Endometrial microvascular endothelial cells (primary cell): ENCODE data around the gene MYH7B. TPM values are rescaled to one million over a fixed set of nuclear protein-coding genes. Genes with fewer than 3 reads are reported as not detected.

Experiments
- in situ Hi-C: cut with HindIII; loops from 2 replicates; pipeline ENCODE4 v1.10.0; 2017; ENCODE audit warnings: low sequenced_read_pairs, low pct_unique_long_range_greater_than_20kb; ENCODE audit errors: inconsistent ontology term
- total RNA-seq: library from RNA; depleted of rRNA; stranded (reverse); fragments of >200 nt; gene quantifications from one replicate; pipeline ENCODE4 v1.2.3, GENCODE V29; 2015; ENCODE audit errors: inconsistent ontology term

MYH7B gene
- total RNA-seq, 1 donor from 2014 or later = not detected

DNA sequence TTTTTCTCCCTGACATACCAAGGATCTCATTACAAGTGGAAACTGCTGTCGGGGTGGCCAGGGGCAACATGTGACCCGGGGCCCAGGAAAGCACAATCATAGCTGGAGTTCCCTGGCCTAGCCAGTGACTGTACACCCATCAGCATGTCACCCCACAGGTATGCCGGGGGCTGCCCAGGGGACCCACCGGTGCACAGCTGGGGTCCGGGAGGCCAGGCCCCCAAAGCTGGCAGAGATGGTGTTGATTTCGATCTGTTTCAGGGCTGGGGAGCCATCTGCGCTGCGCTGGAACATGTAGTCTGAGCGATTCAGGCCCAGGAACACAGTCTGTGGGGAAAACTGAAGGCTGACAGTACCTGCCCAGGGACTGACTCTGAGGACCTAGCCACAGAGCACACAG is 13.4 kb upstream of the MYH7B start:
- in situ Hi-C loops = no loop called here

DNA sequence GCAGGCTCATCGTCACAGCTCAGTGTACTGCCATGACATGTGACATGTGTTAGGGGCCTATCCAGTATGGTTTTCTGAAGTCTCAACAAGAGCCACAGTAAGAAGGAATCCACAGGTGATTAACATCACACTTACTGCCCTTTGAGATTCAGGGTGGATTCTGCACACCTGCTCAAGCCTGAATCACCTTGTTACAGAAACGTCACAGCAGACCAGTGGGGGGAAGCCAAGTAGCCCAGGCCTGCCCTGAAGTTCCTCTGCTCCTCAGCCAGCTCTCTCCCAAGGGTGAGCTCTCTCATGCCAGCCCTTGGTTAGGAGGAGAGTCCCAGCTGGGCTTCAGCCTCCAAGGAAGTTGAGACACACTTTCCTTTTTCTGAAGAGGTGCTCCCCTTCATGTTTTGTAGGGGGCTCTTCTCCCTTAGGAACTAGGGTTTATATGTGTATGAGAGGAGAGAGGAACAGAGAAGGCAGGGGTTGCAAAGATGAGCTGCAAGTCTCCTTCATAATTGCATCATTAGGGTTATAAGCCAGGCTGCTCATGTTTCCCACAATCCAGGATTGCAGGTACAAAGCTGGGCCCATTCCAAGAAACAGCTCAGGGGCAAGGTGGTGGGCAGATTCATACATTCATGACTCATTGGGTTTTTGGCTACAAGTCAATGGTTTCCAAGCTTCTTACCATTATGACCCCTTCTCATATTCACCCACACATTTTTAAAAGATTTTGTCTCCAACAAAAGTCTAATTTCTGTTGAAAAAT is 11.7 kb upstream of the MYH7B start:
- in situ Hi-C loops = no loop called here

DNA sequence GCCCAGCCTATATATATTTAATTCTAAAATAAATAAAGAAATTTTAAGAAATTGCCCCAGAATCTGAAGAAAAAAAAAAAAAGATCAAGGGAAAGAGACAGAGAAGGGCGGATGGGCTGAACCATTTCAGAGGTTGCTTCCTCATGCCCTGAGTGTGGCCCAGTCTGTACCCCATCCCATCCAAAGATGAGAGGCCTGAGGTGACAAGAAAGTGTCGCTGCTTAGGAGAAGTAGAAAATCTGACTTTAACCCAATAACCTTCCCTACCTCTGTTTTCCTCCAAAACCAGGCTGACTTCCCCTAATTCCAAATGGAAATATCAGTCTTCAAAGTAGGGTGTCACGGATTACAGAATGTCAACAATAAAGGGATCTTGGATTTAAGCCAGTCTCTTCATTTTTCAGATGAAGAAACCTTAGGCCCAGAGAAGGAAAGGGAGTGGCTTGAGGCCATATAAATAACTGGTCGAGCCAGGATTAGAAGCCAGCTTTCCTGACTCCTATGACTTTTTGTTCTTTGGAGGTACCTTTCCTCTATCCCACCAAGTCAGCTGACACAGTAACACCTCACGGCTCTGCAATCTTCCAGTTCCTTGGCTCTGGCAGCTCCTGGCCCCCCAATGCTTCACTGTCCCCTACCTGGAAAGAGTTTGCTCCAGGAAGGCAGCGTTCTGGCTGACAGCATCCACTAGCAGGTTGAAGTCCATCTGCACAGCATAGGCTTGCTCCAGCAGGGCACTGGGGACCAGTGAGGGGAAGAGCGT is 10.2 kb upstream of the MYH7B start:
- in situ Hi-C loops = no loop called here

DNA sequence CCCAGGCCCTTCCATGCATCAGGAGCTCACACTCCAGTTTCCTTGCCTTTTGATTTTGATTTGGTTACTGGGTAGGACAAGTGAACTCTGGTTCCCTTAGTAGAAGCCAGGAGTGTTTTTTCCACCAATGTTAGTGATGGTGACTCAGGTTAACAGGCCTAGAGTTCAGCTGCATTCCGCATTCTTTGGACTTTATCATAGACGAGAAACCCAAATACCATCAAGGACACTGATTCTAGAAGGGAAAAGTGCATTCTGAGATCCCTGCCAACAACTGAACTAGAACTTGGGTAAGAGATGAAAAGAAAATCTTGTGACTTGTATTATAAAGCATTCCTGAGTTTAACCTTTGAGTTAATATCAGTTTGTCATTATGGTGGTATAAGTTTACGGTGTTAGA is 9.0 kb upstream of the MYH7B start:
- in situ Hi-C loops = no loop called here

DNA sequence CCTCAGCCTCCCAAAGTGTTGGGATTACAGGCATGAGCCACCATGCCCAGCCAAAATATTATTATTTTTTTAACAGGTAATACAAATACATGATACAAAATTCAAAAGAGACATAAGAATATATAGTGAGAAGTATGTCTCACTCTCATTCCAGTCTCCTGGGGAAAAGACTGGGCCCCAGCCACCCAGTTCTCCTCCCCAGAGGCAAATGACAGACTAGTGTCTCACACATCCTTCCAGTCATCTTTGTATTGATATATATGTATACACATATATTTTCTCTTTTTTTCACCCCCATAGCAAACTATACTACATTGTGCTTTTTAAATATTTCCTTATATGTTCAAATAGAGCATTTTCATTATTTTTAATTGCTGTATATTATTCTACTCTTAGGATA is 8.3 kb upstream of the MYH7B start:
- in situ Hi-C loops = no loop called here

DNA sequence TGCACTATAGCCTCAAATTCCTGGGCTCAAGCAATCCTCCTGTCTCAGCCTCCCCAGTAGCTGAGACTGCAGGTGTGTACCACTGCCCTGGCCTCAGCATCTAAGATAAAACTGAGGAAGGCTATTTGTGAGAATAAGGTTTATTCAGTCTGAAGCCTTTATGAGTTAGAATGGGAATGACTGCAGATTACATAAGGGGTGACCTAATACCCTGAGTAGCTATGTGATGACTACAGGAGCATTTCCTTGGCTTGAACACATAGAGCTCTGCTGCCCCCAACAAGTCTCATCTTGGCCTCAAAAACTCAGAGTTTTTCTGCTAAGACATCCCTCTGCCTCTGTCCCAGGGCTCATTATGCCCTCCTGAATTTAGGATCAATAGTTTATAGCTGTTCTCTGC is 7.6 kb upstream of the MYH7B start:
- in situ Hi-C loops = no loop called here

DNA sequence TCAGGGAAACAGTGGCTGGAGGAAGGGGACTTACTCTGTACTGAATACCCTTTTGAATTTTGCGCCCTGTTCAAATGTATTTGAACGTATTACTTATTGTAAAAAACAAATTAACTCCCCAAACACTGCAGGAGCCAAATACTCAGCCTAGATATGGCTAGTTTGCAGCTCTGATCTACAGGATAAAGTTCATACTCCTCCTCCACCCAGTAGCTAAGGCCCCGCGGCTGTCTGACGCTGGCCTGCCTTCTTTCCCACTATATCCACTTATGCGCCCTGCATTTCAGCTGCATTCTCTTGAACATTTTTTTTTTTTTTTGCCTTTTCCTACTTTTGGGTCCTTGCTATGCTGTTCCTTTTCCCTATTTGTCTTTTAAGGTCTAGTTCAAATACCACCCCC is 6.5 kb upstream of the MYH7B start:
- in situ Hi-C loops = no loop called here

DNA sequence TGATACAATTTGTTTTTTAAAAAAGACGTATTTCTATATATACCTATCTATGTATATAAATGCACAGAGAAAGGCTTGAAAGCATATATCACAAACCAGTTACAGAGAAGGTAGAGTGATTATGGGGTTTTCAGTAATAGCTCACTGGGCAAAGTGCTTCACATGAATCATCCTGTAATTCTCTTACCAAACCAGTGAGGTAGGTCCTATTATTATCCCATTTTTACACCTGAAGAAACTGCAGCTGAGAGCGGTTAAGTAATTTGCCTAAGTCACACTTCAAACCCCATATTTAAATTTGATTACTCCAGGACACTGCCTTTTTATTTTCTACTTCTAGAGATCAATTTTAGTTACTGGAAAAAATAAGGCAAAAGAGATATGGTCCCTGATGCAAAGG is 4.4 kb upstream of the MYH7B start:
- in situ Hi-C loops = no loop called here

DNA sequence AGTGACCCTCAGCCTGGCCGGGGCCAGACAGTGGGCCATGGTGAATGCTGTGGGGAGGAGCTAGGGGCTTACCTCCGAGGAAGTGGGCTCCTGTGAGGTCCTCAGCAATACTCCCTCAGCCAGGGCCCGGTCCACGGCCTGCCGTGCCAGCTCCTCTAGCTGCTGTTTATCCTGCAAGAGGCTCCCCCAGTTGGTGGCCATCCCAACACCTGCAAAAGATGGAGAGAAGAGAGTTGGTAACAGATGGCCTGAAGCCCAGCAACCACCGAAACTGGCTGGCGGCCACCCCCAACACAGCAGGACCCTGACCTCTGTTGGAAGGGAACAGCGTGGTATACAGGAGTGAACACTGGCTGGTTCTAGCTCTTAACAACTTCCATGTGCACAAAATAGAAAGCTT is 4.0 kb upstream of the MYH7B start:
- in situ Hi-C loops = no loop called here

DNA sequence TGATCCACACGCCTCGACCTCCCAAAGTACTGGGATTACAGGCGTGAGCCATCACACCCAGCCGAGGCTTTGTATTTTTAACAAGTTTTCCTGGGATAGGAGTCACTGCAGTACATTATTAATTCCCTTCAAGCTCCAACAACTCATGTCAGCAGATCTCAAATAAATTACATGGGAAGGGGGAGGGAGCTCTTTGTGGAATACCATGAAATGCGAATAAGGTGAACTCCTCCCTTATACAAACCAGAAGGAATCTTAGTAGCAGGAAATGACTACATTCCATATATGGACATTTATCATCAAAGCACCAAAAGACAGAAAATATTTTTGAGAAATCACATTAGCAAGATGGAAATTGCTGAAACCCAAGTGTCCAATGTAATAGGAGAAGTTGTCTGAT is 3.0 kb upstream of the MYH7B start:
- in situ Hi-C loops = no loop called here

DNA sequence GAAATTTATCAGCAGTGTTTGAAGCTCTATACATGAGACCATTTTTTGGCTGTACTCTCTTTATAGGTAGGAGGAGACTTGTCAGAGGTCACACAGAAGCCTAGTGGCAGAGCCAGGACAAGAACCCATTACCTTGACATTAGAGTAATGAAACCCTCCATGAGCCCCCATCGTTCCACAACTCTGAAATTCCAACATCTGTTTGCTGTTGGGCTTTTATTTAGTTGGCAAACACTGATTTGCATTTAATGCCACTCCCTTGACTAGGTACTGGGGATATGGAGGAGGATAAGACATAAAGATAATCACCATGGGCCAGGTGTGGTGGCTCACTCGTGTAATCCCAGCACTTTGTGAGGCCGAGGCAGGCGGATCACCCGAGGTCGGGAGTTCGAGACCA is 1.7 kb upstream of the MYH7B start:
- in situ Hi-C loops = no loop called here

DNA sequence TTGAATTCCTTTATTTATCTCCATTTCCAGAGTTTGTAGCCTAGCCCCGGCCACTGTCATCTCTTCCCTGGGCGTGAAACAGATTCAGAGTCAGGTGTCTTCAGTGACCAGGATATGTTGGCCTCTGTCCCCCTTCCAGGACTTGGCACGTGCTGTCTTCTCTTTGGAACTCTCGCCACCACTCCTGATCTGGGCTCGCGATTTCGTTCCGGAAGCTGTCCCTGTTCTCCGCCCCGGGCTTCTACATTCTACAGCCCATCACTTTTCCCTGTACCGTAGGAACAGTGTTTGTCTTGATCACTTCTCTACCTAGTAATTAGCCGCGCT is 801 bp upstream of the MYH7B start:
- in situ Hi-C loops = no loop called here

DNA sequence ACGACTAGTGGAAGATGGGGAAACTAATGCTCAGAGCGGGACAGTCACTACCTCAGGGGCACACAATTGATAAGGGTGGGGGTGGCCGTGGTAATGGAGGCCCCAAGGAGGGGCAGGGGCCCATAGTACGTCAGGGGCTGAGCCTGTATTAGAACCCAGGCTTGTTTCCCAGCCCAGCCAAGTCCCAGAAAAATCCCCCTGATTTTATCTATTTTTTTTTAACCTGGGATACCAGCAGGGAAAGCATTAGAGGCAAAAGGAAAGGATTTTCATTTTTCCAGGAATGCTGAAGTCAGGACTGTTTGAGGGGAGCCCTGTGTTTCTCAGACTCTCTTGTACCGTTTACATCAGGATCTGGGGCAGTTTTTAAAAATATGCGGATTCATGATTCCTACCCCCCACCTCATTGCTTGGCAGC is 382 bp downstream of the MYH7B start:
- in situ Hi-C loops = no loop called here

DNA sequence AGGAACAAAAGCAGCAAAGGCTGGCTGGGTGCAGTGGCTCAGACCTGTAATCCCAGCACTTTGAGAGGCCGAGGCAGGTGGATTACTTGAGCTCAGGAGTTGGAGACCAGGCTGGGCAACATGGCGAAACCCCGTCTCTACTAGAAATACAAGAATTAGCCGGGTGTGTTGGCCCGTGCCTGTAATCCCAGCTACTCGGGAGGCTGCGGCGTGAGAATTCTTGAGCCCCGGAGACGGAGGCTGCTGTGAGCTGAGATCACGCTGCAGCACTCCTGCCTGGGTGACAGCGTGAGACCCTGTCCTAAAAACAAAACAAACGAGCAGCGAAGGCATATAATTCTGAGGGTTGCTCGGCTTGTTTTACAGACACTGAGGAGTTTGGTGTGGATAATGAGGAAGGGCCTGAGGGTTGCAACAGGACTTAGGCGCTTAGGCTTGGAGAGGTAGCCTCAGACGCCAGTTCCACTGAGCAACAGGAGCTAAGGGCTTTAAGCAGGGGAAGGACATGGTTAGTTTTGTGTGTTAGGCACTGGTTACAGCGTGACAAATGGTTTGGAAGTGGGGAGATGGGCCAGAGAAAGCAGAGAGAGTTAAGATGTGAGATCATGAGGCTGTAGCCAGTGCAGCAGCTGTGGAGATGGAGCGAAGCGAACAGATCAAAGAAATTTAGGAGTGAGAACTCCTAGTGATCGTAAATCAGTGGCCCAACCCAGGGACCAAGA is 1.2 kb downstream of the MYH7B start:
- in situ Hi-C loops = no loop called here

DNA sequence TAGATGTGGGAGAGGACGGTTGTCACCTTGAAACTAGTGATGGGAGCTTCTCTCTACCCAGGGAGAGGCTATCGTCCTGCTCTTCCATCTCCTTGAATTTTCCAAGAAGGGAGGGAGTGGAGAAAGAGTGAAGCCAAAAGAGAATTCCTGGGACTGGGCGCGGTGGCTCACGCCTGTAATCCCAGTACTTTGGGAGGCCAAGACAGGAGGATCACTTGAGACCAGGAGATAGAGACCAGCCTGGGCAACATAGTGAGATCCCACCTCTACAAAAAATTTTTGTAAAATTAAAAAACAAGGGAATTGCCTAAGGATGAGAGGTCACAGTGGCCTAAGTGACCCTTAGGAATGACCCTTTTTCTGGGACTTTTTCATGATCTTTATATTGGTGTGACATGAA is 8.8 kb downstream of the MYH7B start:
- in situ Hi-C loops = no loop called here

DNA sequence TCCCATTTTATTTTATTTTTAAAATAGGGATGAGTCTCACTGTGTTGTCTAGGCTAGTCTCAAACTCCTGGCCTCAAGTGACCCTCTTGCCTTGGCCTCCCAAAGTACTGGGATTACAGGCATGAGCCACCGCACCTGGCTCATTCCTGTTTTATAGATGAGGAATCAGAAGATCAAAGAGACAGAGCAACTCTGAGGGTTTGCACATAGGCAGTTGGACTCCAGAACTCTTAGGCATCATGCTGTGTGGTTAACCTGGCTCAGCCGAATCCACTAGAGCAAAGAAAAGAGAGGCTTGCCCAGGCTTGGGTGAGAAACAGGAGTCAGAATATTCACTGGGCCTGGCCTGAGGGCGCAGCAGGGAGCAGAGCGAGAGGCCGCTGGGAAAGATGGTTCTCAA is 9.4 kb downstream of the MYH7B start:
- in situ Hi-C loops = no loop called here

DNA sequence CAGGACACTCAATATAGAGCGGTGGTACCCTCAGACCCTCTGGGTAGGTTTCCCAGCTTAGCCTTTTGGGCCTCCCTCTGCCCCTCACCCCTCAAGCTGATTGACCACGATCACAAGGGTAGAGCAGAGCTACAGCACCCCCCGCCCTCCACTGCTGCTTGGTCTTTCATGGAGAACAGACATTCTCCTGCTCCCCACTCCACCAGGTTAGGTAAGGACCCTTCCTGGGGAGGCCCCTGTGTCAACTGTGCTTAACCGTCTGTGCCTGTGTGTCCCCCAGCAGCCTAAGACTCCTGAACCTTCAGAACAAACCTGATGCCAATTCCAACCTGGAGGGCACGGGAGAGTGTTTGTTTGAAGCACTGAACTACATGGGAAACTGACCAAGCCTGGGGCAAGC is 11.8 kb downstream of the MYH7B start:
- in situ Hi-C loops = no loop called here

DNA sequence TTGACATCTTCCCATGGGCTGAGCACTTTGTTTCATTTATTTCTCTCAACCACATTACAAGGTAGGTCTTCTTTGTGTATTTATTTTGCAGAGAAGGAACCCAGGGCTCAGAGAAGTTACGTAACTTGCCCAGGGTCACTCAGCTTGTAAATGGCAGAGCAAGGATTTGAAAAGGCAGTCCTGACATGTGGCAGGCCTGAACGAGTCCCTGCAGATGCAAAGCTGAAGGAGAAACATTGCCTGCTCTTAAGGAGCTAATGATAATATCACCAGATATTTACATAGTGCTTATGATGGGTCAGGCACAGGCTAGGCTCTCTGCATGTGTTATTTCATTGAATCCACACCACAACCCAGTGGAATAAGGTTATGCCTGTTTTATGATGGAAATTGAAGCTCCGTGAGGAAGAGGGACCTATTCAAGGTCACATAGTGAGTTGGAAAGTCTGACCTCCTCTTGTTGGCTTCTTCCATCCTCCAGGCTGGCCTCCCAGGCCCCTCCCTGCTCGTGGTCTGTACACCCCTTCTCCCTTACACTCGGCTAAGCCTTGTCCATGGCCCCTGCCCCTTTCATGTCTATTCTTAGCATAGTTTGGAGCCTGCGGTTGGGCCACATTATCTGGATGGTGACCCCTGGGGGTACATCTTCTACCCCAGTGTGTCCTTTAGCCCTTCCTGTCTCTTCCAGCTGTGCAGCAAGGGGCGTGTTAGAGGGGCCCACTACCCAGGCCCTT is 12.5 kb downstream of the MYH7B start:
- in situ Hi-C loops = no loop called here

DNA sequence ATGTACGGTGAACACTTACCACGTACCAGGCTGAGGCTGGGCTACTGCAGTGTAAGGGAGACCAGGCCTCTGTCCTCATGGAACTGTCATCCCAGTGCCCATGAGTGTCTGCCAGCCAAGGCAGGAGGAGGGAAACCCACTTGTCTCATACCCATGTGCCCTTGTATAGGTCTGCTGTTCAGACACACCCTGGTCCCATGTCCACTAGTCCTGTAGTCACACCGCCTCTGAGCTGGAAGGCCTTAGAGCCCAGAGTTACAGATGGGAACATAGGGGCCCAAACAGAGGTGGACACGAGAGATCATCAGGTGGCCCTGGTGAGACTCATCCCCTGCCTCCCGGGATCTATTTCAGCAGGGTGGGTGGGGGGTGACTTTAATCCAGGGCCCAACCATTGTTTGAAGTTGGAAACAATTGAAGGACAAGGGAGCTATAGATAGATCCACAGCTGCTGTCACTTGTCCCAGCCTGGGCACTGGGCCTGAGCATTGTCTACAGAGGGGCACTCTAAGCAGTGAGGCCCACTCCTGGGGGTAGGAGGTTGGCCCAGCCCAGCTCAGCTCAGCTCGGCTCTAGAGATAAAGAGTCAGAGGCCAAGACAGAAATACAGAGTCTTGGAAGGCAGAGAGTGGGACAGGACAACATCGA is 14.6 kb downstream of the MYH7B start:
- in situ Hi-C loops = no loop called here
